Stomach (tissue), 4 donors: ENCODE measurements around the gene FBXL15.

Experiments
- EP300 ChIP-seq: sonication (generic); formaldehyde crosslinking; IDR thresholded peaks from one replicate; pipeline ENCODE4 v1.6.1; 2017; ENCODE audit warnings: antibody characterized with exemption
- POLR2A ChIP-seq, 4 donors: fragments of 450-650 bp; IDR thresholded peaks; one replicate each; pipeline ENCODE4 v1.6.1; 2016; ENCODE audit warnings: antibody characterized with exemption in 4 of 4, control low read depth in 2 of 4, mild to moderate bottlenecking in 1 of 4, moderate library complexity in 1 of 4
- TF ChIP-seq, protein P1 (sequence below), 7 experiments: fragments of 450-650 bp in 4 of 7; fragments of 200-600 bp in 3 of 7; sonication (generic) in 3 of 7; IDR thresholded peaks; one replicate each; pipeline ENCODE4 v1.5.1; 2016 to 2019; ENCODE audit warnings: antibody characterized with exemption in 7 of 7, control low read depth in 2 of 7, mild to moderate bottlenecking in 1 of 7

DNA sequence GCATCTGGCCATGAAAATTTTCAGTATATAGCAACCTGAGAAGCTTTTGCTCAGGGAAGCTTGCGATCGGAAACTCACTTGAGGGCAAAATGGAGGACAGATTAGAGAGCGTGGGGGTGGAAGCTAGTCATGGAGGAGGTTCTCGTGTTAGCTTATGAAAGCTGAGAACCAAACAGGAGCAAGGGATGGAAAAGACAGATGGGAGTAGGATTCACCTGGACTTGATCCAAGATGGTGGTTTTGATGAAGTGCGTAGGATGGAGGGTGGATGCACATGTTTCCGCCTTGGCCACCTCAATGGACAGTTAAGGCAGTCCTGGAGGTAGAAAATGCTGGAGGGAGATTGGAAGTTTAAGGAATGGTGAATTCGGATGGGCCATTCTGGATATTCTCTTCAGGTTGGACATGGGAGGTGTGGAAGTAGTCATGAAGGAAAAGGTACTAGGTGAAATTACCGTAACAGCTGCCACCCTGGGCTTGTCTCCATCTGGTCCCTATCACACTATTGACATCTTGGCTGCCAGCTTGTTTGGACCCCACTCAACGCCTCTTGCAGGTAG, 37.0 kb downstream of the FBXL15 start:
- TF ChIP-seq, protein P1, sequence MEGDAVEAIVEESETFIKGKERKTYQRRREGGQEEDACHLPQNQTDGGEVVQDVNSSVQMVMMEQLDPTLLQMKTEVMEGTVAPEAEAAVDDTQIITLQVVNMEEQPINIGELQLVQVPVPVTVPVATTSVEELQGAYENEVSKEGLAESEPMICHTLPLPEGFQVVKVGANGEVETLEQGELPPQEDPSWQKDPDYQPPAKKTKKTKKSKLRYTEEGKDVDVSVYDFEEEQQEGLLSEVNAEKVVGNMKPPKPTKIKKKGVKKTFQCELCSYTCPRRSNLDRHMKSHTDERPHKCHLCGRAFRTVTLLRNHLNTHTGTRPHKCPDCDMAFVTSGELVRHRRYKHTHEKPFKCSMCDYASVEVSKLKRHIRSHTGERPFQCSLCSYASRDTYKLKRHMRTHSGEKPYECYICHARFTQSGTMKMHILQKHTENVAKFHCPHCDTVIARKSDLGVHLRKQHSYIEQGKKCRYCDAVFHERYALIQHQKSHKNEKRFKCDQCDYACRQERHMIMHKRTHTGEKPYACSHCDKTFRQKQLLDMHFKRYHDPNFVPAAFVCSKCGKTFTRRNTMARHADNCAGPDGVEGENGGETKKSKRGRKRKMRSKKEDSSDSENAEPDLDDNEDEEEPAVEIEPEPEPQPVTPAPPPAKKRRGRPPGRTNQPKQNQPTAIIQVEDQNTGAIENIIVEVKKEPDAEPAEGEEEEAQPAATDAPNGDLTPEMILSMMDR (IDR thresholded peaks at IDR 0.05), result no peak
- TF ChIP-seq EP300 (no peak), POLR2A (IDR thresholded peaks at IDR 0.05) (no peak)
